GM13977 (cell line): ENCODE measurements around the gene SCAMP3.

Source experiments
- DNase-seq: peaks from one replicate; pipeline ENCODE4 v3.0.0; 2012; ENCODE audit warnings: low spot score
- CTCF ChIP-seq: IDR thresholded peaks from 2 replicates; pipeline ENCODE4 v1.5.1; 2012; ENCODE audit warnings: mild to moderate bottlenecking, control low read depth; ENCODE audit not compliant: insufficient read depth; ENCODE audit errors: extremely low read depth, missing control alignments
- in situ Hi-C: fragments of 300-500 bp; cut with MboI; formaldehyde crosslinking; loops from one replicate; pipeline ENCODE4 v1.12.0; 2022; ENCODE audit warnings: low sequenced_read_pairs, low pct_unique_long_range_greater_than_20kb, mixed read lengths, inconsistent platforms; ENCODE audit not compliant: unreplicated experiment

SCAMP3 gene

GRCh38 chr1:155285631-155286044 lies 23.5 kb upstream of the SCAMP3 start:
- TF ChIP-seq CTCF, result no peak
- in situ Hi-C loops, result no loop called here
- no peak for DNase-seq

DNA sequence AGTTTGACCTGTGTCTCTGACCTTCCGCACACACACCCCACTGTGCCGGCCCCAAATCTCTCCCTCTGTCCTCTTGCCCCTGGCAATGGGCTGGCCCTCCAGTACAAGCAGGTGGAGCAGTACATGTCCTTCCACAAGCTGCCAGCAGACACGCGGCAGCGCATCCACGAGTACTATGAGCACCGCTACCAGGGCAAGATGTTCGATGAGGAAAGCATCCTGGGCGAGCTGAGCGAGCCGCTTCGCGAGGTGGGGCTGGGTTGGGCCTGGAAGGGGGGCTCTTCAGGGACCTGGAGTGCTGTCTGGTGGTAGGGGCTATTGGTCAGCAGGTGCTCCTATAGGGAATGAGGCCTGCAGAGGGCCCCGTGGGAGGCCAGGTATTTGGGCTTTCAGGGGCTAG lies 22.9 kb upstream of the SCAMP3 start:
- no peak for DNase-seq
- in situ Hi-C loops, result no loop called here
- TF ChIP-seq CTCF, result no peak

- in situ Hi-C loops, result no loop called here
- TF ChIP-seq CTCF, result no peak
- DNase-seq, result no peak
Observed at GRCh38 chr1:155284476-155284875, 22.3 kb upstream of the SCAMP3 start.

GRCh38 chr1:155282488-155283091 lies 20.4 kb upstream of the SCAMP3 start:
- no peak for DNase-seq
- in situ Hi-C loops, result no loop called here
- TF ChIP-seq CTCF, result no peak

GRCh38 chr1:155279268-155279667 lies 17.1 kb upstream of the SCAMP3 start:
- in situ Hi-C loops, result no loop called here

GRCh38 chr1:155278689-155279160 lies 16.6 kb upstream of the SCAMP3 start:
- in situ Hi-C loops, result no loop called here
- TF ChIP-seq CTCF, result no peak
- no peak for DNase-seq

More at GRCh38 chr1:155279268-155279667, 17.1 kb upstream of the SCAMP3 start:
- DNase-seq, result no peak
- no peak for TF ChIP-seq CTCF
